GM15510 (cell line): ENCODE data around the gene ABHD15.
A peak's percentile ranks its signal among the peaks of the same experiment; 100 is the strongest.

Experiments
- POLR2A ChIP-seq: IDR thresholded peaks from 3 replicates; pipeline ENCODE4 v1.6.1; 2011; ENCODE audit warnings: borderline replicate concordance; ENCODE audit not compliant: insufficient read length; ENCODE audit errors: extremely low read depth

ABHD15 gene

GRCh38 chr17:29597361-29598172 lies 30.7 kb upstream of the ABHD15 start:
- no peak for TF ChIP-seq POLR2A

GRCh38 chr17:29596811-29597210 lies 30.0 kb upstream of the ABHD15 start:
- no peak for TF ChIP-seq POLR2A

- TF ChIP-seq POLR2A, result no peak
Measured at GRCh38 chr17:29595943-29596774, 29.3 kb upstream of the ABHD15 start.

GRCh38 chr17:29595107-29595942 lies 28.5 kb upstream of the ABHD15 start:
- TF ChIP-seq POLR2A, result no peak

- TF ChIP-seq POLR2A, result no peak
Measured at GRCh38 chr17:29594519-29595090, 27.8 kb upstream of the ABHD15 start.

GRCh38 chr17:29593591-29594518 lies 27.0 kb upstream of the ABHD15 start:
- TF ChIP-seq POLR2A, result no peak

GRCh38 chr17:29592850-29593551 lies 26.2 kb upstream of the ABHD15 start, which contains the start of gene ANKRD13B:
TSS of gene ANKRD13B (plus strand) at chr17:29593132. CDS start at chr17:29593622, 490 bp downstream.
- peak; percentile 37 for TF ChIP-seq POLR2A

- no peak for TF ChIP-seq POLR2A
Measured at GRCh38 chr17:29591737-29592608, 25.1 kb upstream of the ABHD15 start.

GRCh38 chr17:29591146-29591736 lies 24.4 kb upstream of the ABHD15 start:
- no peak for TF ChIP-seq POLR2A

- no peak for TF ChIP-seq POLR2A
Measured at GRCh38 chr17:29590411-29591145, 23.7 kb upstream of the ABHD15 start.
